Stomach (tissue), 9 donors: ENCODE measurements around the gene D2HGDH. TPM values are rescaled to one million over a fixed set of nuclear protein-coding genes. Genes with fewer than 3 reads are reported as not detected.
A peak's percentile ranks its signal among the peaks of the same experiment; 100 is the strongest.
"Not testable (repeated sequence)": the region's sequence is repeated elsewhere in the genome, so short reads cannot be mapped to it uniquely, and the experiment has no call there.

Source experiments
- DNase-seq, 2 donors: peaks; one replicate each; pipeline versions ENCODE4 v3.0.0 to v3.0.0-alpha.2; 2013 to 2019
- H3K27ac ChIP-seq, 5 donors: fragments of 200-600 bp in 4 of 5; sonication (generic) in 4 of 5; one replicate each; pipeline ENCODE4 v1.5.1; 2013 to 2019; ENCODE audit warnings: mild to moderate bottlenecking in 1 of 5, moderate library complexity in 1 of 5
- H3K27me3 ChIP-seq, 3 donors: fragments of 200-600 bp; sonication (generic); one replicate each; pipeline ENCODE4 v1.5.1; 2017 to 2019; ENCODE audit warnings: mixed run types in 1 of 3
- H3K36me3 ChIP-seq, 4 donors: fragments of 200-600 bp; sonication (generic); 1 replicate in 3 of 4; 2 replicates in 1 of 4; pipeline ENCODE4 v1.5.1; 2016 to 2019
- H3K4me1 ChIP-seq, 4 donors: fragments of 200-600 bp; sonication (generic); one replicate each; pipeline ENCODE4 v1.5.1; 2016 to 2019
- H3K4me3 ChIP-seq, 4 donors: fragments of 200-600 bp; sonication (generic) in 3 of 4; one replicate each; pipeline ENCODE4 v1.5.1; 2016 to 2019; ENCODE audit warnings: mild to moderate bottlenecking in 1 of 4
- H3K9me3 ChIP-seq, 4 donors: fragments of 200-600 bp; sonication (generic); one replicate each; pipeline ENCODE4 v1.5.1; 2016 to 2019
- CTCF ChIP-seq, 7 experiments: fragments of 450-650 bp in 4 of 7; fragments of 200-600 bp in 3 of 7; sonication (generic) in 3 of 7; IDR thresholded peaks; one replicate each; pipeline ENCODE4 v1.5.1; 2016 to 2019; ENCODE audit warnings: antibody characterized with exemption in 7 of 7, control low read depth in 2 of 7, mild to moderate bottlenecking in 1 of 7
- EP300 ChIP-seq: sonication (generic); formaldehyde crosslinking; IDR thresholded peaks from one replicate; pipeline ENCODE4 v1.6.1; 2017; ENCODE audit warnings: antibody characterized with exemption
- POLR2A ChIP-seq, 4 donors: fragments of 450-650 bp; IDR thresholded peaks; one replicate each; pipeline ENCODE4 v1.6.1; 2016; ENCODE audit warnings: antibody characterized with exemption in 4 of 4, control low read depth in 2 of 4, mild to moderate bottlenecking in 1 of 4, moderate library complexity in 1 of 4
- POLR2AphosphoS5 ChIP-seq, 3 donors: sonication (generic); formaldehyde crosslinking; IDR thresholded peaks; one replicate each; pipeline ENCODE4 v1.6.1; 2016; ENCODE audit warnings: antibody characterized with exemption in 3 of 3
- WGBS, 5 donors: extraction: QIAGEN DNeasy Blood & Tissue Kit in 3 of 5; methylation state at CpG; one replicate each; pipeline versions ENCODE4 v1.1.5 to v1.1.7; 2013 to 2018; 5-methylcytosine and 5-hydroxymethylcytosine counted together
- intact Hi-C: fragments of 100-400 bp; cut with DNase I; formaldehyde crosslinking; loops from one replicate; pipeline ENCODE4 v1.15.1; 2023; ENCODE audit warnings: low total_unique reads
- polyA plus RNA-seq, 3 donors: library from polyadenylated mRNA; stranded (reverse); fragments of 200-250 nt; gene quantifications; one replicate each; pipeline ENCODE4 v1.2.3, GENCODE V29; 2013
- total RNA-seq, 5 donors: library from RNA; depleted of rRNA; stranded (reverse); fragments of >200 nt; gene quantifications; one replicate each; pipeline versions ENCODE4 v1.1.0 to v1.2.3, GENCODE V29; 2014 to 2016
- donor health status: healthy with polysubstance abuse.
- donor health status: Bipolar disorder and iron deficiency.
- donor health status: healthy.

Gene D2HGDH
- total and polyA plus RNA-seq, 8 donors, result 17.3 to 369 (median 27.9) TPM

- Histone ChIP-seq H3K27me3 (peaks cover 8 to 51% (median 25%) of the 10 kb centered on the region in 3 donors), H3K4me1 (peaks cover 15 to 22% (median 21%) of the 10 kb centered on the region in 4 donors), H3K27ac (peak overlapping the region in 2 of 5 donors; percentile 5 to 7), H3K36me3 (no peaks in the 10 kb centered on the region), H3K4me3 (peak overlapping the region; percentile 44 to 61 (median 51)), H3K9me3 (no peaks in the 10 kb centered on the region)
- intact Hi-C loops, result no loop called here
- peak in 1 of 2 donors; percentile 30 for DNase-seq
- TF ChIP-seq POLR2A (IDR thresholded peaks at IDR 0.05), result no peak
- no peak for TF ChIP-seq POLR2AphosphoS5 (IDR thresholded peaks at IDR 0.05)
- no peak for TF ChIP-seq EP300
- TF ChIP-seq CTCF (IDR thresholded peaks at IDR 0.05), result no peak
- 21 to 27% (median 27%) methylated on average over 10 to 35 of the region's 35 CpGs for WGBS, 5 donors
These were observed 70.1 kb downstream of the D2HGDH start for GRCh38 chr2:241804326-241805229.

GRCh38 chr2:241806217-241806616, 71.8 kb downstream of the D2HGDH start:
- H3K36me3 ChIP-seq, H3K9me3 ChIP-seq, H3K4me3 ChIP-seq, H3K27ac ChIP-seq, DNase-seq, intact Hi-C loops: not testable (repeated sequence)
- peaks cover 15 to 22% (median 21%) of the 10 kb centered on the region in 4 donors for H3K4me1 ChIP-seq
- 6 to 33% methylated on average over 1 of the region's 8 CpGs; no CpG with 5 or more reads in 3 of the 5 donors for WGBS, 5 donors
- peaks cover 8 to 38% (median 25%) of the 10 kb centered on the region in 3 donors for H3K27me3 ChIP-seq

- no peaks in the 10 kb centered on the region for H3K9me3 ChIP-seq
- H3K36me3 ChIP-seq, result no peaks in the 10 kb centered on the region
- TF ChIP-seq POLR2A (IDR thresholded peaks at IDR 0.05), result no peak
- no peak for TF ChIP-seq CTCF (IDR thresholded peaks at IDR 0.05)
- no peak for TF ChIP-seq POLR2AphosphoS5 (IDR thresholded peaks at IDR 0.05)
- no peak for TF ChIP-seq EP300
- H3K27ac ChIP-seq, result no peak overlapping the region
- H3K4me1 ChIP-seq, result peaks cover 12 to 18% (median 17%) of the 10 kb centered on the region in 4 donors
- intact Hi-C loops, result no loop called here
- WGBS, 5 donors, result 70 to 91% (median 73%) methylated on average over 16 to 17 of the region's 17 CpGs
- no peak overlapping the region for H3K4me3 ChIP-seq
- peaks cover 8 to 20% (median 18%) of the 10 kb centered on the region in 3 donors for H3K27me3 ChIP-seq
- DNase-seq, result peak in 1 of 2 donors; percentile 3
These were observed 73.8 kb downstream of the D2HGDH start for GRCh38 chr2:241808051-241808720.

- no peak for TF ChIP-seq POLR2A (IDR thresholded peaks at IDR 0.05)
- TF ChIP-seq CTCF (IDR thresholded peaks at IDR 0.05), result no peak
- no peak for TF ChIP-seq EP300
- TF ChIP-seq POLR2AphosphoS5 (IDR thresholded peaks at IDR 0.05), result no peak
- peak in 1 of 2 donors; percentile 1 for DNase-seq
- 67 to 82% (median 76%) methylated on average over 24 to 31 of the region's 31 CpGs for WGBS, 5 donors
- no peak within 1 kb of the TSS for H3K27ac ChIP-seq
- peaks cover 8 to 20% (median 12%) of the 10 kb centered on the region in 3 donors for H3K27me3 ChIP-seq
- intact Hi-C loops, result no loop called here
- no peaks in the 10 kb centered on the region for H3K9me3 ChIP-seq
- H3K36me3 ChIP-seq, result no peaks in the 10 kb centered on the region
- no peak within 1 kb of the TSS for H3K4me3 ChIP-seq
- H3K4me1 ChIP-seq, result peaks cover 6 to 12% (median 11%) of the 10 kb centered on the region in 4 donors
These were observed 74.4 kb downstream of the D2HGDH start, which contains the start of gene NEU4 for GRCh38 chr2:241808721-241809382. Gene NEU4, plus strand, starts transcription at chr2:241809193. Its CDS starts 5,292 bp downstream, at chr2:241814485.
